ENCODE results near the gene AHCYL2.

Gene AHCYL2

DNA sequence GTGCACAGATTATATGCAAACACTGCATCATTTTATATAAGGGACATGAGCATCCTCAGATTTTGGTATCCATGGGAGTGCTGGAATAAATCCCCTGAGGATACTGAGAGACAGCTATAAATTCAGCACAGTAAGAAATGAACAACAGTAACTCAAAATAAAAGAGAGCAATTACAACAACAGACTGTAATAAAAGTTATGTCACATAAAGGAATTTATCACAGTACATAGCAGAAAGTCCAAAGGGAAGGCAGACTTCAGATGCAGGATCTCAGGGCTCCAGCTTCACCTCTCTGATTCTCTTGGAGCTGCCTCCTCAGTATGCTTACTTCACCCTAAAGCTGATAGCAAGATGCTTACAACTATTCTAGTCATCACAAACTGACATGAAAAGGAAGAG lies 165.5 kb downstream of the AHCYL2 start:
- no peak for DNase-seq (ENCODE audit: low read depth, low spot score)
- no peak overlapping the region for H3K4me3 ChIP-seq (ENCODE audit: low read depth, low read length)
- TF ChIP-seq, protein P1, sequence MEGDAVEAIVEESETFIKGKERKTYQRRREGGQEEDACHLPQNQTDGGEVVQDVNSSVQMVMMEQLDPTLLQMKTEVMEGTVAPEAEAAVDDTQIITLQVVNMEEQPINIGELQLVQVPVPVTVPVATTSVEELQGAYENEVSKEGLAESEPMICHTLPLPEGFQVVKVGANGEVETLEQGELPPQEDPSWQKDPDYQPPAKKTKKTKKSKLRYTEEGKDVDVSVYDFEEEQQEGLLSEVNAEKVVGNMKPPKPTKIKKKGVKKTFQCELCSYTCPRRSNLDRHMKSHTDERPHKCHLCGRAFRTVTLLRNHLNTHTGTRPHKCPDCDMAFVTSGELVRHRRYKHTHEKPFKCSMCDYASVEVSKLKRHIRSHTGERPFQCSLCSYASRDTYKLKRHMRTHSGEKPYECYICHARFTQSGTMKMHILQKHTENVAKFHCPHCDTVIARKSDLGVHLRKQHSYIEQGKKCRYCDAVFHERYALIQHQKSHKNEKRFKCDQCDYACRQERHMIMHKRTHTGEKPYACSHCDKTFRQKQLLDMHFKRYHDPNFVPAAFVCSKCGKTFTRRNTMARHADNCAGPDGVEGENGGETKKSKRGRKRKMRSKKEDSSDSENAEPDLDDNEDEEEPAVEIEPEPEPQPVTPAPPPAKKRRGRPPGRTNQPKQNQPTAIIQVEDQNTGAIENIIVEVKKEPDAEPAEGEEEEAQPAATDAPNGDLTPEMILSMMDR (IDR thresholded peaks at IDR 0.05; ENCODE audit: low read depth, low read length) = no peak
- in situ Hi-C loops (cut with HindIII; ENCODE audit: low sequenced_read_pairs) = no loop called here

DNA sequence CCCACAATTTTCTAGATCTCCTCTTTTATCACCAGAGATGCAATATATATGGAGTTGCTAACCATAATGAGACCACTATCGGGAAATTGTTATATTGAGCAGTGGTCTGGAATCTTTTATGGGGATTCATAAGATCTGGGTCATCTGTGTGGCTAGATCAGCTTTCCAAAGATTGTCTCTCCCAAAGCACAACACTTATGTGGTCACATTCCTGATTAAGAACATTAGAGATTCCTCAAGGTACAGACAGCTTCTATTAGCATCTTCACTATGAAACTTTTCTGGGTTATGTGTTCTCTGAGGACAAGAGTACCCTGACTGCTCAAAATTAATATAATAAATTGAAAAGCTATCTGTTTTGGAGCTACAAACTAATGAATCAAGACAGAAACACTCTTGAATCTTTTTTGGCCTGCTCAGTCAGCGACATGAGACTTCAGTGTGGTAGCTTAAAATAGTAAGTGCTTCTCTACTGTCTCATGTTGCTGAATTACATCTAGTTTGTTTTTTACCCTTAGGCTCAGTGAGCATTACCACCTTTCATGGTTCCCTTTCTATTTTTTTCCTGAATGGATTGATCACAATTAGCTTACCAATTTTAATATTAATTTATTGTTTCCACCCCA lies 166.8 kb downstream of the AHCYL2 start:
- no peak for DNase-seq (ENCODE audit: low read depth, low spot score)
- TF ChIP-seq, protein P1 (IDR thresholded peaks at IDR 0.05; ENCODE audit: low read depth, low read length) = no peak
- no peak overlapping the region for H3K4me3 ChIP-seq (ENCODE audit: low read depth, low read length)
- in situ Hi-C loops (cut with HindIII; ENCODE audit: low sequenced_read_pairs) = no loop called here

DNA sequence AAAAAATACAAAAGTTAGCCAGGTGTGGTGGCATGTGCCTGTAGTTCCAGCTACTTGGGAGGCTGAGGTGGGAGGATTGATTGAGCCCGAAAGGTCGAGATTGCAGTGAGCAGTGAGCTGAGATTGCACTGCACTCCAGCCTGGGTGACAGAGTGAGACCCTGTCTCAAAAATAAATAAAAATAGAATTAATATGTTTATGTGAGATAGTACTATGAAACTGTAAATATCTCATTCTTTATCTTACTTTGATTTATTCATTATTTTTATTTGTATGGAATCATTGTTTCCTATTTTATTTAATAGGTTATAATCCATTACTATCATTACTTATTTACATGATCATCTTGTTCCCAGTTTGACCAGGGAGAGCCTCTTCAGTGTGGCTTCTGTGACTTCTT lies 168.4 kb downstream of the AHCYL2 start:
- TF ChIP-seq, protein P1 (IDR thresholded peaks at IDR 0.05; ENCODE audit: low read depth, low read length) = no peak
- no peak for DNase-seq (ENCODE audit: low read depth, low spot score)
- no peak overlapping the region for H3K4me3 ChIP-seq (ENCODE audit: low read depth, low read length)
- in situ Hi-C loops (cut with HindIII; ENCODE audit: low sequenced_read_pairs) = no loop called here

DNA sequence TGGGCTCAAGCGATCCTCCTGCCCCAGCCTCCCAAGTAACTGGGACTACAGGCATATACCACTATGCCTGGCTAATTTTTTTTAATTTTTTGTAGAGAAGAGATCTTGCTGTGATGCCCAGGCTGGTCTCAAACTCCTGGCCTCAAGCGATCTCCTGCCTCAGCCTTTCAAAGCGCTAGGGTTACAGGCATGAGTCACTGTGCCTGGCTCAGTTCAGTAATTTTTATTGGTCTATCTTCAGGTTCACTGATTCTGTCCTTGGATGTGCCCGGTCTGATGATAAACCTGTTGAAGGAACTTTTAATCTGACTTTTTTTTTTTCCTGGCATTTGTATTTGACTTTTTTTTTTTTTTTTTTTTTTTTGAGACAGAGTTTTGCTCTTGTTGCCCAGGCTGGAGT lies 169.3 kb downstream of the AHCYL2 start:
- in situ Hi-C loops (cut with HindIII; ENCODE audit: low sequenced_read_pairs) = no loop called here
- no peak for DNase-seq (ENCODE audit: low read depth, low spot score)
- TF ChIP-seq, protein P1 (IDR thresholded peaks at IDR 0.05; ENCODE audit: low read depth, low read length) = no peak
- no peak overlapping the region for H3K4me3 ChIP-seq (ENCODE audit: low read depth, low read length)

DNA sequence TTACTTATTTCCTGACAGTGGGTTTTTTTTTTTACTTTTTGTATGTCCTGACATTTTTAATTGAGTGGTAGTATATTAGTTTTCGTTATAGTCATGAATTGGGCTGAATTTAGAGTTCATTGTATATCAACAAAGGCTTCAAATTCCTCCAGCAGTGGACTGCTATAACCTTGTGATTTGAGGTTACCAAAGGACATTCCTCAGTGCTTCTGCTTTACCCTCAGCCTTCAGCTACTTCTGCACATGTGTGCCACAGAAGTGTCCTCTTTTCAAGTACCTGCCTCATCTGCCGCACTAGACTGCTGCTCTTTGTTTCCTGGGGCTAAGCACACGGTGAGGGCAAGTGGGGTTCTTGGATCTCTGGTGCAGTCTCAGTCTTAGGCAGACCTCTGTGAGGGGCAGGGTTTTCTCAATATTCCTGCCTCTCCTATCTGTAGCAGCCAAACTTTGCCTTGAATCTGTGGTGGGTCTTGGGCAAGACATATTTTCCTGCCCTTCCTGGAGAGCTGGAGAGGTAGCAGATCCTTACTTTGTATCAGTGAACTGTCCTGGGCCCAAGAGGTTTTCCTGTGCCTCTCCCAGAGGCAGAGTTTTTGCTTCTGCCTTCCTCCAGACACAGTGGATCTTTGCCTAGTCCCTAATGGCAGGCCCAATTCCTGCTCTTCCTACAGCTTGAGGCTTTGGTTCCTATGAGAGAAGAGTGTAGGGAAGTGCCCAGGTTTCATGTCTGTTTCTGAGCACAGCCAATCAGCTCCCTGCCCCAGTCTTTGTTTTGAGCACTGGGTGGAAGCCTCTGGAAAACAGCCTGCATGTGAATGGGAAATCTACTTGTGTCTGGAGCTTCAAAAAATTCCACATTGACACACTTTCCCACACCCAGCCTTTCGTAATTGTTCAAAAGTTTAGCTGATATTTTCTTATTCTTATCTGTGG lies 170.4 kb downstream of the AHCYL2 start:
- H3K4me3 ChIP-seq (ENCODE audit: low read depth, low read length) = no peak overlapping the region
- TF ChIP-seq, protein P1 (IDR thresholded peaks at IDR 0.05; ENCODE audit: low read depth, low read length) = no peak
- in situ Hi-C loops (cut with HindIII; ENCODE audit: low sequenced_read_pairs) = no loop called here
- no peak for DNase-seq (ENCODE audit: low read depth, low spot score)

DNA sequence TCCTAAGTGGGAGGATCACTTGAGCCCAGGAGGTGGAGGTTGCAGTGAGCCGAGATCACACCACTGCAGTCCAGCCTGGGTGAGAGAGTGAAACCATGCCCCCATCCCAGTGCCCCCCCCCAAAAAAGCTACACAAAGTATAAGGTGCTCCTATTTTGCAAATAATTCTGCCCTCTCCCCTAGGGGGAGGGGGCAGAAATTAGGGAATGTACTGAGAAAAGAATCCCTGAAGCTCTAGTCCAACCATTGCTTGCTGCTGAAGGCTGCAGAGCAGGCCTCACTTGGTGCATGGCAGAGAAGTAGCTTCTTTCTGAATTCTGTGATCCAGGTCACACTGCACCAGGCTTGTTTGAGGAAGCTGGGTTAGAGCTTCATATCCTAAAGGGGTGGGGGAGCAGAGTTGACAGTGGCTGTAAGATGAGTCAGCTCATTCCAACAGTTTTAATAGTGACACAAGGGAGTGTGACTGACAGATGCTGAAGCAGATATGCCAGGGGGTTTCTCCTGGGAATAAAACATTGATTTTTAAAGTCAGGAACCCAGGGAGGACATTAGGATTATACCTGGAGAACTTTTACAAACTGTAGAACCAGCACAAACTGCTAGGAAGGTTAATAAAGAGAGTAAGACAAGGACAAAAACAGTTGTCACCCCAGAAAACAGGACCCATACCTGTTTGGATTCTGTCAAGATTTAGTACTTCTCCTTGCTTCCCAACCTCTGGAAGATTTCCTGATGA lies 176.6 kb downstream of the AHCYL2 start:
- in situ Hi-C loops (cut with HindIII; ENCODE audit: low sequenced_read_pairs) = no loop called here
- TF ChIP-seq, protein P1 (IDR thresholded peaks at IDR 0.05; ENCODE audit: low read depth, low read length) = no peak
- no peak overlapping the region for H3K4me3 ChIP-seq (ENCODE audit: low read depth, low read length)
- no peak for DNase-seq (ENCODE audit: low read depth, low spot score)
